EL (cell line): Measurements from ENCODE around the gene ZNF22.

ENCODE experiments used
- DNase-seq: peaks from one replicate; pipeline ENCODE4 v3.0.0-alpha.2; 2016

ZNF22 gene

GRCh38 chr10:45000752-45001380 lies at the start of gene ZNF22:
Gene ZNF22 (plus strand): TSS chr10:45000923. CDS start chr10:45003369, 2,446 bp downstream.
- peak; percentile 78 for DNase-seq

DNA sequence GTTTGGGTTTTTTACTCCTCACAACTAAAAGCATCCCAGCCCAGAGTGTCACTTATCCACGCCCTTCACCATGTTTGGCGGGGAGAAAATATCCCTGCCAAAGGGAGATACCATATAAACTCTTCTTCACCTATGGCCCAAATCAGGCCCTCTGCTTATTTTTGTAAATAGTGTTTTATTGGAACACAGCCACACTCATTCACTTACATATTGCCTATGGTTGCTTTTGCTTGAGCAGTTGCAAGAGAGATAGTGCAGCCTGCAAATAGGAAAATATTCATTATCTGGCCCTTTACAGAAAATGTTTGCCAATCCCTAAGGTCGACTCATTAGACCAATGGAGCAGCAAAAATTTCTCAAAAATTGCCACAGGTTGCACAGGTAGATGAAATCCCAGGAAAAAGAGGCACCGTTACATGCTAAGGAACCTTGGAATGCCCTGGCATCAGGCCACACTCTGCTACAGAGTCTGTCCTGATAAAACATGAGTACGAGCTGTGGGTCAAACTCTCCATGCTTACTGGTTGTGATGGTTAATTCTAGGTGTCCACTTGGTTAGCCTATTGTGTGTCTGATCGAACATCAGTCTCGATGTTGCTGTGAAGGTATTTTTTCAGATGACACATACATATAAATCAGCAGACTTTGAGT lies 49.0 kb upstream of the ZNF22 start:
- DNase-seq: no peak

DNA sequence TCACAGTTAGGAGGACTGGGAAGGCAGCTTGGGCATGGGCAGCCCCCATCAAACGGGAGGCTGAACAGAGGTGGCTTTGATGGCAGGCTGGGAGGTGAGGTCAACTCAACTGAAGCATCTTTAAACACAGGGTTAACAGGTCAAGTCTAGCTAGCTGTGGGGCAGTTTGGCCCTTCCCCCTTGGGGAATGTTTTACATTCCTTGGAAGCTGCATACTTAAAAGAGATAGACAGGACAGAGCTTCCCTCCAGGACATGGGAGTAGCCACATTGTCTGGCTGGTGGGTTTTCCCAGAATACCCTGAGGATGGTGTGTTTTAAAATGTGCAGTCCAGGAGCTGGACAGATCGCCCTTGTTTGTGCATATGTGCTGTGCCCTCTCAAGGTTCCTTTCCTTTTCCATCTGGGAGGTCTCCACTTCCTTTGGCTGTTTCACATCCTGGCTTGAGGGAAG lies 47.9 kb upstream of the ZNF22 start:
- DNase-seq: peak; percentile 53

- DNase-seq: no peak
Observed at GRCh38 chr10:44954042-44954441, 46.7 kb upstream of the ZNF22 start.

GRCh38 chr10:44954962-44955361 lies 45.8 kb upstream of the ZNF22 start:
- DNase-seq: no peak

DNA sequence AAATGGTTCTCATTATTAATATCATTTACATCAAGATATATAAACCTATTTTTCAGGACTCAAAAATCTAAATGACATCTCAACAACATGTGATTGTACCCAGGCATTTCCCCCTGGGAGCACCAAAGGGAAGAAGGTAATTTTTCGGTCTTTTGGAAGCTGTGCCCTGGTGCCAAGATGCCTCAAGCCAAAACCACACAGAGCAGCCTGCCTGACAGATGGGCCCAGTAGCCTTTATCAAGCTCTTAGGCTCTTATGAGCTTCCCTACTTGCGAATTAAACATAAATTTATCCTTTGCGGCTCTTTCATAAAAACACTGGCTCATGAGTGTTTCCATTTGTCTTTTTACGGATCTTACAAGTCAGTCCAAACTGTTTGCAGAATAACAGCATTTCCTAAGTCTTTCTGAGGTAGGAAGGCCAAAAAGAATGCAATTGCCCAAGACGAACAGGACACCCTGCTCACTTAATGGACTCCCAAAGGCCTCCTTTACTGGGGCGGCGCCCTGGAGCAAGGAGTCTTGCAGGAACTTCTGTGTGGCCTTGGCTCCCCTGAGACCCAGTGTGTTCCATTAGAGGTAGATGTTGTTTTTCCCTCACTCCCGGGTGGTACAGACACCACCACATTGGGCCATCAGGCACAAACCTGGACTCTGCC lies 45.2 kb upstream of the ZNF22 start:
- no peak for DNase-seq

DNA sequence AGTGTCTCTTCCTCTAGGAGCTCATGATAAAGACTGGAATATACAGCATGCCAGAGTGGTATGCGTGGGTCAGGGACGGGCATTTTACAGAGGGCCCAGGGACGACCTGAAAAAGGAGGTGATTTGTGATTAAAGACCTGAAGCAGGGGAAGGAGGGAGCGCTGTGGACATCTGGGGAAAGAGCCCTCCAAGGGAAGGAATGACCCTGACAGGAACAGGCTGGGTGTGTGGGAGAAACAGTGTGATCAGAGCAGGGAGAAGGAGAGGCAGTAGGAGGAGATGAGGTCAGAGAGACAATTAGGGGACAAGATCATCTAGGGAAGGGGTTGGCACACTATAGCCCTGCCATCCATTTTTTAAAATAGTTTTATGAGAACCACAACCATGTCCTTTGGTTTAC lies 44.5 kb upstream of the ZNF22 start:
- no peak for DNase-seq

- DNase-seq: no peak
Observed at GRCh38 chr10:44956717-44957706, 43.7 kb upstream of the ZNF22 start.

DNA sequence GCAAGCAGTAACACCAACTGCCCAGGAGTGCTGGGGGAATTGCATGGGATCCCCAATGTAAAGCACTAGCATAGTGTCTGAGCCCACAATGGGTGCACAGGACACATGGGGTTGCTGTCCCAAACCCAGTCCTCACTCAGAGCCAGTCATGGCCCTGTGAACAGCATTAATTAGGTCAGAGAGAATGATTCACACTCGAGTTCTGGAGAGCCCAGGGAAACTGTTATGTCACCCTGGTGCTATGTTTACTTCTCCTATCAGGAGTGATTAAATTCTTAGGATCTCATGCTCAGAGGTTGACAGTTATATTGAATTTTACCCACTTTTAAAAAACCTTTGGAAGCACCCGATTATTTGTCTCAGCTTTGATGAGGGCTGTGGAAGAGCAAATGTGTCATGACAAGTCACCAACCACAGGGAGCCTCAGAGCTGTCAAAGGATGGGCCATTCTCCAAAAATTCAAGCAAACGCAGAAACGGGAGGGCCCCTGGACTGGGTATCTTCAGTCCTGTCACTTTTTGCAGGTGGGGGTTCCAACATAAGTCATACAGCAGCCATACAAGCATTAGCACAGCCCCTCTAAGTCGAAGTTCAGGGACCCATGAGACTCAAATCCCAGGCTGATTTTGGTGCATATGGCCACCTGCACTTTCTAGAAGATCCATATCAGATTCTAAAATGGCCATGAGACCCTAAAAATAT lies 42.4 kb upstream of the ZNF22 start:
- DNase-seq: peak; percentile 67

DNA sequence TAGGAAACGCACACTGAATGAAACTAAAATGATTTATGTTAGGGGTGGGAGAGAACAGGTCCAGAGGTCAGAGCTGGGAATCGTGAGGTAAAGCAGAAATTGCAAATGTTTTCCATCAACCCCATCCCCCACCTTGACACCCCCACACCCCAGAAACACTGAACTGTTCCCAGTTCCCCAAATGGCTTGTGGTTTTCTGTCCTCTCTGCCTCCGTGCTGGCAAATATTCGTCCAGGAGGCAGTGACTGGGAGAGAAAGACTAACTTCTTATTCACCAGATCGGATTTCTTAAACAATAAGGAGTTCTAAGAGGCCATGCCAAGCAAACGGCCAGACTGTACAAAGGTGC lies 41.9 kb upstream of the ZNF22 start:
- no peak for DNase-seq

- peak; percentile 86 for DNase-seq
Observed at GRCh38 chr10:44959247-44960087, 41.3 kb upstream of the ZNF22 start, which contains the start of gene RASSF4. Gene RASSF4 (plus strand): TSS chr10:44959802. CDS start chr10:44970203, 10,401 bp downstream.

GRCh38 chr10:44960088-44960460 lies 40.6 kb upstream of the ZNF22 start:
- DNase-seq: no peak

- DNase-seq: no peak
Observed at GRCh38 chr10:44960482-44961229, 40.1 kb upstream of the ZNF22 start.

- no peak for DNase-seq
Observed at GRCh38 chr10:44961230-44961571, 39.5 kb upstream of the ZNF22 start.

DNA sequence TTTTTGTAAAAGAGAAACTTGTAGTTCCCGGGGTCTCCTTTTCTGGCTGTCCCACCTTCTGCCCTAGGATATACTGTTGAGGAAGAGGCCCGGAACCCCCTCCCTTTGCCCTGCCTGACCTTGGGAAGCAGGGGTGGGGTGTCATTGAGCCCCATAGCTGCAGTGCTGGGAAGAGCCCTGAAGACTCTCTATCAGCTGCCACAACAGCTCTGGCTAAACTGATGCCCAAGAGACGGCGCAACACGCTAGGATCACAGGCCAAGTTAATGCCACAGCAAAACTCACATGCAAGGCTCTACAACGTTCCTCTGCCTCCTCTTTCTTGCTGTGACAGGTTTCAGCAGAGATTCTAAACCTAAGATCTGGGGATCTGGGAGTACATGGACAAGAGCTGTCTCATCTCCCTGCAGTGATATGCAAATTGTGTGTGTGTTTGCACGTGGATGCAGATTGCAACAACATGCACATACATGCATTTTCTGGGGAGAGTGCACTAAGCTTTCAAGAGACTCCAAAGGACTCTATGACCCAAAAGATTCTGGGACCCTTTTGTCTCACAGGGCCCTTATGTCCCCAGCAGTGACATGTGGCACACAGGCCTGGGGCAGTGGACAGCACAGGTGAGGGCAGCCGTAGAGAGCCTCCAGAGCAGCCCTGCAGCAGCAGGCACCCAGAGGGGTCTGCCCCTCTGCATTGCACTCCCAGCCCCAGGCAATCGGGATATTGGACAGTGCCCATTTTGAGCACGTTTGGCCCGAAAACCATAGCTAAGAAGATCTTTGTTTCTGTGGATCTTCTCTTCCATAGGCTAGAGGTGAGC lies 38.6 kb upstream of the ZNF22 start:
- no peak for DNase-seq

DNA sequence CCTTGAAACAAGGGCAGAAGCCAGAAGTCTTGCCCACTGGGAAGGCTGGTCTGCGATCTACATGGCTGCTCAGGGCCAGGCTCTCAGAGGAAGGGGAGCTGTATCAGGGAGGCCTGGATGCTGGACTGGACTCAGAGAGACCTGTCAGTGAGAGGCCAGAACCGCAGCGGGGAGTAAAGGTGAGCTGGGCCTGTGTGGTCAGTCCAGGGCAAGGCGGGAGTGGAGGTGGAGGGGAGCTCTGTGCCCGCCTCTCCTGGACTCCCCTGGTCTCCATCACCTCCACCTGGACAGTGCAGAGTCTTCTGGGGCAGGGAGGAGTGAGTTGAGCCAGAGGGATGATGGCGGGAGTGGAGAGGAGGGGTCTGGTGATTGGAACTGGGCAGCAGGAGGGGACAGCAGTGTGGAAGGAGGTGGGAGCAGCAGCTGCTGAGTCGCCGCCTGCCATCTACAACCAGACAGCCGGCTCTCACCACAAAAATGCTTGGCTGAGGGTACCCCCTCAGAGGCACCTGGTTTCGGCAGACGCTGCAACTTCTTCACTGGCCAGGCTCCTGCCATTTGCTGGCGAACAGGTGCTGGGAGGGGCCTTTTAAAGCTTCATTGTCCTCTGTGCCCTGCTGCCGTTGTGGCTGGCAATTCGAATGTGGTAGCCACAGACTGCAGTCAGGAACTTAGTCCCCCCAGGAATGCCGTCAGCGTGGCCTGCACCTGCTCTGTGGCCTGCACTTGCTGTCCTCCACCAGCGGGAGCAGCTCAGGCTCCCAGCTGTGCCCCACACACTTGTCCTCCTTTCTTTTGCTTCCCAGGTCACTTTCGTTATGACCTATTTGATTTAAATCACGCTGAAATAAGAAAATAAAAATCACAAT lies 37.6 kb upstream of the ZNF22 start:
- DNase-seq: no peak

DNA sequence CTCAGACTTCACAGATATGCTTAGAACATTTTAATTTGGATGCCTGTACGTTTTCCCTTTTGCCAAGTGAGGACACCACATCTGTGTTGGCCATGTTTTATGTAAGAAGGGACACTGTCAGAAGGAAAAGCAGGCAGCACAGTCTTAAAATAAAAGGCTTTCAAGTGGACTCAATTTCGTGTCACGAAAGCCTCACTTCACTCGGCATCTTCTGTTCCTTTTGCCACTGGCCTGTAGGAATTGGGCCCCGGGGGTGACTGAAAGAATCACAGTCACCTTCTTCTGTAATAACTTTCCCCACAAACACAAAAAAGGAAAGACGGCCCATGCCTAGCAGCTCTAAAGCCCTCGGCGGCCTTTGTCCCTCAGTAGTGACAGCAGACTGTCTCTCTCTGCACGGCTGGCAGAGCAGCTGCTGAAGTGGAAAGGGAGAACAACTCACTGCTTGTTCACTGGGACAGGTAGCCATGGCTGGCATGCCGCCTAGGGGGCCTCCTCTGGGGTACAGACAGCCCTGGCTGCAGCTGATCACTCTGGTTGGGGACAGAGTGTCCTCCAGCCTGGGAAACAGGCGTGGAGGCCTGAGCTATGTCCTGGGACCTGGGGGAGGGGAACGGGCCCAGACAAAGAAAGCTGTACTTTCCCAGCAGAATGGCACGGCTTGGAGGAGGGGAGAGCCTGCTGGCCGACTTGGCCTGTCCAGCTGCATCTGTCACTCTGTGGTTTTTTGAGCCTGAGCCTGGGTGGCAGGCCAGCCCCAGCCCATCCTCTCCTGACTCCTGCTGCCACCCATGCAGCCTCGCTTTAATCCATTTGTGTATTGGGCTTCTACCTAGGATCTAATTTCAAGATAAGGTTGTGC lies 36.7 kb upstream of the ZNF22 start:
- DNase-seq: no peak

DNA sequence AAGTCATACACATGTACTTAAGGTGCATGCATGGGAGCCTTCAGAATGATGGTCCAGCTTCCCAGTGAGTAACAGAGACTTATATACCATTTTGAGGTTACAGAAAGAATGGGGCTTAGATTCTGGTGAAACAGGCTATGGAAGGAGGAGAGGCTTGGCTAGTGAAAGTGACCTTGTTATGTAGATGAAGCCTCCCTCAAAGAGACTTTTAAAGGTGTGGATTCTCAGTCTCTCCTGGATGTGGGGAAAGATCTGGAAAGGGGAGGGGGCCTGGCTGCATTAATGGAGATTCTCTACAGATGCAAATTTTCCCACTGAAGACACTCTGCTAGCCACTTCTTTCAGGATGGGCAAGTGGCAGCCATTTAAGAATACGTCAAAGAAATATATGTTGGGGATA lies 35.6 kb upstream of the ZNF22 start:
- DNase-seq: no peak
